H9 (cell line): Measurements from ENCODE around the gene USP6NL. TPM values are rescaled to one million over a fixed set of nuclear protein-coding genes. Genes with fewer than 3 reads are reported as not detected.

ENCODE experiments used
- DNase-seq: peaks from one replicate; pipeline ENCODE4 v3.0.0-alpha.2; 2017
- H2AFZ ChIP-seq: one replicate; pipeline ENCODE4 v1.6.1; 2013; ENCODE audit warnings: mild to moderate bottlenecking, low read length, control low read depth, moderate library complexity
- H2AK5ac ChIP-seq: 2 replicates; pipeline ENCODE4 v1.6.1; 2013; ENCODE audit warnings: low read length, control low read depth, mixed read lengths; ENCODE audit not compliant: insufficient read length
- H2BK120ac ChIP-seq: one replicate; pipeline ENCODE4 v1.6.1; 2013; ENCODE audit warnings: low read depth, mild to moderate bottlenecking, low read length, control low read depth, inconsistent platforms; ENCODE audit not compliant: poor library complexity, severe bottlenecking
- H2BK12ac ChIP-seq: 2 replicates; pipeline ENCODE4 v1.6.1; 2013; ENCODE audit warnings: low read length, control low read depth, mixed read lengths, low read depth; ENCODE audit not compliant: insufficient read length
- H2BK15ac ChIP-seq: 2 replicates; pipeline ENCODE4 v1.6.1; 2013; ENCODE audit warnings: low read depth, low read length, control low read depth
- H2BK20ac ChIP-seq: one replicate; pipeline ENCODE4 v1.6.1; 2013; ENCODE audit warnings: low read depth, mild to moderate bottlenecking, low read length, control low read depth, inconsistent platforms; ENCODE audit not compliant: poor library complexity, severe bottlenecking
- H2BK5ac ChIP-seq: 2 replicates; pipeline ENCODE4 v1.6.1; 2013; ENCODE audit warnings: low read length, control low read depth, mixed read lengths; ENCODE audit not compliant: insufficient read length
- H3K14ac ChIP-seq: 2 replicates; pipeline ENCODE4 v1.6.1; 2013; ENCODE audit warnings: low read length, control low read depth; ENCODE audit not compliant: insufficient read depth
- H3K18ac ChIP-seq: 2 replicates; pipeline ENCODE4 v1.6.1; 2013; ENCODE audit warnings: low read depth, mild to moderate bottlenecking, mixed read lengths, low read length, control low read depth; ENCODE audit not compliant: insufficient read length
- H3K23ac ChIP-seq: 2 replicates; pipeline ENCODE4 v1.6.1; 2013; ENCODE audit warnings: low read length, control low read depth, mixed read lengths, low read depth; ENCODE audit not compliant: insufficient read length
- H3K23me2 ChIP-seq: 2 replicates; pipeline ENCODE4 v1.6.1; 2013; ENCODE audit warnings: low read depth, mild to moderate bottlenecking, mixed read lengths, low read length, control low read depth; ENCODE audit not compliant: insufficient read length, poor library complexity, severe bottlenecking
- H3K27ac ChIP-seq: 2 replicates; pipeline ENCODE4 v1.5.1; 2013; ENCODE audit warnings: low read length, control low read depth, mixed read lengths, low read depth; ENCODE audit not compliant: insufficient read length
- H3K27me3 ChIP-seq: 2 replicates; pipeline ENCODE4 v1.6.1; 2013; ENCODE audit warnings: low read length, control low read depth, inconsistent platforms; ENCODE audit not compliant: insufficient read depth
- H3K4ac ChIP-seq: 2 replicates; pipeline ENCODE4 v1.6.1; 2013; ENCODE audit warnings: low read depth, mild to moderate bottlenecking, control low read depth, inconsistent platforms, low read length, moderate library complexity
- H3K4me1 ChIP-seq: 2 replicates; pipeline ENCODE4 v1.6.1; 2013; ENCODE audit warnings: low read length, control low read depth, inconsistent platforms; ENCODE audit not compliant: insufficient read depth
- H3K4me2 ChIP-seq: 2 replicates; pipeline ENCODE4 v1.6.1; 2013; ENCODE audit warnings: low read length, control low read depth, mixed read lengths; ENCODE audit not compliant: insufficient read length, insufficient read depth
- H3K56ac ChIP-seq: 2 replicates; pipeline ENCODE4 v1.6.1; 2013; ENCODE audit warnings: low read depth, mild to moderate bottlenecking, mixed read lengths, low read length, control low read depth; ENCODE audit not compliant: insufficient read length
- H3K79me1 ChIP-seq: 2 replicates; pipeline ENCODE4 v1.6.1; 2013; ENCODE audit warnings: low read depth, mild to moderate bottlenecking, moderate library complexity, low read length, control low read depth, inconsistent platforms; ENCODE audit not compliant: insufficient read depth, poor library complexity, severe bottlenecking
- H3K79me2 ChIP-seq: 2 replicates; pipeline ENCODE4 v1.6.1; 2013; ENCODE audit warnings: low read length, control low read depth, inconsistent platforms; ENCODE audit not compliant: insufficient read depth
- H3K9ac ChIP-seq: 2 replicates; pipeline ENCODE4 v1.6.1; 2013; ENCODE audit warnings: low read length, control low read depth, mixed read lengths; ENCODE audit not compliant: insufficient read length; ENCODE audit errors: extremely low read depth
- H3K9me3 ChIP-seq: one replicate; pipeline ENCODE4 v1.6.1; 2013; ENCODE audit warnings: low read depth, low read length, inconsistent platforms; ENCODE audit not compliant: control insufficient read depth
- H3T11ph ChIP-seq: one replicate; pipeline ENCODE4 v1.6.1; 2013; ENCODE audit warnings: mild to moderate bottlenecking, low read length, control low read depth, inconsistent platforms
- H4K20me1 ChIP-seq: one replicate; pipeline ENCODE4 v1.6.1; 2013; ENCODE audit not compliant: control insufficient read depth, insufficient read length, insufficient read depth
- H4K5ac ChIP-seq: 2 replicates; pipeline ENCODE4 v1.6.1; 2013; ENCODE audit warnings: low read depth, mild to moderate bottlenecking, mixed read lengths, low read length, control low read depth; ENCODE audit not compliant: insufficient read length
- H4K8ac ChIP-seq: replicated peaks from 2 replicates; pipeline ENCODE4 v1.6.1; 2013; ENCODE audit warnings: low read length, control low read depth, mixed read lengths, low read depth; ENCODE audit not compliant: insufficient read length
- H4K91ac ChIP-seq: 2 replicates; pipeline ENCODE4 v1.6.1; 2013; ENCODE audit warnings: low read depth, mild to moderate bottlenecking, moderate library complexity, mixed read lengths, low read length, control low read depth; ENCODE audit not compliant: insufficient read length
- H3K27ac Mint-ChIP-seq, 3 experiments: 2 replicates in 2 of 3; 3 replicates in 1 of 3; pipeline ENCODE4 v1.8.0; 2020 to 2021; ENCODE audit warnings: mixed read lengths in 3 of 3, mild to moderate bottlenecking in 1 of 3, moderate library complexity in 1 of 3
- H3K27me3 Mint-ChIP-seq: 2 replicates; pipeline ENCODE4 v1.8.0; 2021; ENCODE audit warnings: low read depth, mild to moderate bottlenecking, moderate library complexity, mixed read lengths
- H3K36me3 Mint-ChIP-seq, 3 experiments: 2 replicates in 2 of 3; 3 replicates in 1 of 3; pipeline ENCODE4 v1.8.0; 2020 to 2021; ENCODE audit warnings: low read depth in 3 of 3, mixed read lengths in 3 of 3; ENCODE audit not compliant: insufficient read depth in 1 of 3
- H3K4me1 Mint-ChIP-seq, 2 experiments: 2 replicates each; pipeline ENCODE4 v1.8.0; 2020; ENCODE audit warnings: mixed read lengths in 2 of 2
- H3K4me3 Mint-ChIP-seq, 2 experiments: 2 replicates in 1 of 2; 3 replicates in 1 of 2; pipeline ENCODE4 v1.8.0; 2020 to 2021; ENCODE audit warnings: mild to moderate bottlenecking in 2 of 2, mixed read lengths in 2 of 2, moderate library complexity in 1 of 2
- H3K9me3 Mint-ChIP-seq, 2 experiments: 2 replicates in 1 of 2; 3 replicates in 1 of 2; pipeline ENCODE4 v1.8.0; 2020; ENCODE audit warnings: mild to moderate bottlenecking in 2 of 2, mixed read lengths in 2 of 2, moderate library complexity in 1 of 2
- CTCF ChIP-seq: fragments of 200-600 bp; sonication (generic); conservative IDR thresholded peaks from 3 replicates; pipeline ENCODE4 v1.8.0; 2021; ENCODE audit warnings: antibody characterized with exemption, mild to moderate bottlenecking
- WGBS: extraction: QIAGEN DNeasy Blood & Tissue Kit; methylation state at CpG from one replicate; pipeline ENCODE4 v1.1.7; 2013; ENCODE audit warnings: missing lambda C conversion rate, low lambda C conversion rate, mixed read lengths; ENCODE audit not compliant: insufficient read length; ENCODE audit errors: extremely low coverage; 5-methylcytosine and 5-hydroxymethylcytosine counted together
- total RNA-seq: library from RNA; stranded (reverse); gene quantifications from 2 replicates; pipeline ENCODE4 v1.2.1, GENCODE V29; 2021

USP6NL gene
- total RNA-seq, 1 experiment from 2014 or later = 28.3 TPM

GRCh38 chr10:11568578-11568977 is 42.9 kb downstream of the USP6NL start:
- no peak overlapping the region for H3K18ac ChIP-seq
- H3K9me3 Mint-ChIP-seq = peaks cover 0 to 1% of the 10 kb centered on the region in 2 experiments; a peak in 3 of 5 replicates
- no peak overlapping the region for H2AFZ ChIP-seq
- H2BK12ac ChIP-seq = no peak overlapping the region
- no peak overlapping the region for H3K14ac ChIP-seq
- H3K56ac ChIP-seq = no peak overlapping the region
- H2BK15ac ChIP-seq = no peak overlapping the region
- no peak overlapping the region for H2BK5ac ChIP-seq
- no peak overlapping the region for H4K5ac ChIP-seq
- H3K36me3 Mint-ChIP-seq = peaks cover 0 to 8% (median 6%) of the 10 kb centered on the region in 3 experiments; a peak in 4 of 7 replicates
- no peak overlapping the region for H2BK120ac ChIP-seq
- no peak overlapping the region for H3K9ac ChIP-seq
- peaks cover 25% of the 10 kb centered on the region in 2 experiments for H3K4me1 Mint-ChIP-seq
- no peak overlapping the region for H4K91ac ChIP-seq
- H3K27ac ChIP-seq = no peak overlapping the region
- H3K27ac Mint-ChIP-seq = no peak overlapping the region
- no peak overlapping the region for H2BK20ac ChIP-seq
- no CpG with 5 or more reads among the region's 1 CpG for WGBS
- no peaks in the 10 kb centered on the region for H4K20me1 ChIP-seq
- no peaks in the 10 kb centered on the region for H3K27me3 ChIP-seq
- no peaks in the 10 kb centered on the region for H3K9me3 ChIP-seq
- H3K4me1 ChIP-seq = no peaks in the 10 kb centered on the region
- H3K23me2 ChIP-seq = no peaks in the 10 kb centered on the region
- H3K4me3 Mint-ChIP-seq = no peak overlapping the region
- H4K8ac ChIP-seq = no peak overlapping the region
- no peak overlapping the region for H3K4ac ChIP-seq
- no peaks in the 10 kb centered on the region for H3K79me1 ChIP-seq
- no peak for TF ChIP-seq CTCF
- H3K27me3 Mint-ChIP-seq = no peaks in the 10 kb centered on the region
- no peak overlapping the region for H3T11ph ChIP-seq
- H3K79me2 ChIP-seq = peaks cover 8% of the 10 kb centered on the region; the same call in 1 of the 2 replicates
- no peak for DNase-seq
- H3K23ac ChIP-seq = no peak overlapping the region
- H2AK5ac ChIP-seq = no peak overlapping the region
- no peak overlapping the region for H3K4me2 ChIP-seq
